ENCODE data around the gene CDH4. TPM values are rescaled to one million over a fixed set of nuclear protein-coding genes. Genes with fewer than 3 reads are reported as not detected.

The CDH4 gene
- total and polyA plus RNA-seq, 7 donors, result under 0.01 to 0.06 TPM; not detected in 5

GRCh38 chr20:61903575-61904340 lies 651.7 kb downstream of the CDH4 start:
- Histone ChIP-seq H3K4me3 (no peak overlapping the region), H3K9me3 (no peaks in the 10 kb centered on the region), H3K27me3 (peaks cover 5 to 28% (median 7%) of the 10 kb centered on the region in 3 donors), H3K36me3 (no peaks in the 10 kb centered on the region), H3K4me1 (no peaks in the 10 kb centered on the region), H3K27ac (no peak overlapping the region)
- 81 to 86% methylated on average over 26 of the region's 26 CpGs for WGBS, 2 donors
- intact Hi-C loops (cut with DNase I), result no loop called here
- TF ChIP-seq EP300 (IDR thresholded peaks at IDR 0.05) (no peak), POLR2AphosphoS5 (IDR thresholded peaks at IDR 0.05) (no peak), CTCF (IDR thresholded peaks at IDR 0.05) (no peak), POLR2A (IDR thresholded peaks at IDR 0.05) (no peak)
- no peak for DNase-seq

DNA sequence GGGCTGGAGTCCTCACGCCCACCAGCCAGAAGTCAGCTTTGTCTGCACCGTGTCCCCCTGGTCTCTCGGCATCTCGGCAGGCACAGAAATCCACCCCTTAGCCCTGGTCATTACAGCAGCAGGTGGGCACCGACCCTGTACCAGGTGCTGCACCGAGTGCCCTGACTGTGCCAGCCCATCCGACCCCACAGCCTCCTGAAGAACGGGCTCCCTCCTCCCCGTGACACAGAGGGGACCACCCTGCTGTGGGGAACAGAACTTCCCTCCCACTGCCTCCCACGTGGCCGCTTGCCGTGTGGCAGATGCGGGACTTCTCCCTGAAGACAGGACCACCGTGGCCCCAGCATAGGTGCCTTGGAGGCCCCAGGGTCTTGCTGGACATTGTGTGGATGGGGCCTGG lies 652.4 kb downstream of the CDH4 start:
- H3K27me3 ChIP-seq, result peaks cover 5 to 30% (median 7%) of the 10 kb centered on the region in 3 donors

GRCh38 chr20:61905781-61906523 lies 653.9 kb downstream of the CDH4 start:
- TF ChIP-seq CTCF (IDR thresholded peaks at IDR 0.05) (no peak), POLR2AphosphoS5 (IDR thresholded peaks at IDR 0.05) (no peak), POLR2A (IDR thresholded peaks at IDR 0.05) (no peak), EP300 (IDR thresholded peaks at IDR 0.05) (no peak)

More for the DNA sequence above, 652.4 kb downstream of the CDH4 start:
- intact Hi-C loops (cut with DNase I), result no loop called here
- 88 to 91% methylated on average over 14 of the region's 14 CpGs for WGBS, 2 donors
- no peak overlapping the region for H3K4me3 ChIP-seq
- H3K27ac ChIP-seq, result no peak overlapping the region
- H3K36me3 ChIP-seq, result no peaks in the 10 kb centered on the region
- no peaks in the 10 kb centered on the region for H3K9me3 ChIP-seq
- no peak for DNase-seq
- no peaks in the 10 kb centered on the region for H3K4me1 ChIP-seq
- no peak for TF ChIP-seq CTCF (IDR thresholded peaks at IDR 0.05)
- no peak for TF ChIP-seq POLR2A (IDR thresholded peaks at IDR 0.05)
- no peak for TF ChIP-seq EP300 (IDR thresholded peaks at IDR 0.05)
- no peak for TF ChIP-seq POLR2AphosphoS5 (IDR thresholded peaks at IDR 0.05)

DNA sequence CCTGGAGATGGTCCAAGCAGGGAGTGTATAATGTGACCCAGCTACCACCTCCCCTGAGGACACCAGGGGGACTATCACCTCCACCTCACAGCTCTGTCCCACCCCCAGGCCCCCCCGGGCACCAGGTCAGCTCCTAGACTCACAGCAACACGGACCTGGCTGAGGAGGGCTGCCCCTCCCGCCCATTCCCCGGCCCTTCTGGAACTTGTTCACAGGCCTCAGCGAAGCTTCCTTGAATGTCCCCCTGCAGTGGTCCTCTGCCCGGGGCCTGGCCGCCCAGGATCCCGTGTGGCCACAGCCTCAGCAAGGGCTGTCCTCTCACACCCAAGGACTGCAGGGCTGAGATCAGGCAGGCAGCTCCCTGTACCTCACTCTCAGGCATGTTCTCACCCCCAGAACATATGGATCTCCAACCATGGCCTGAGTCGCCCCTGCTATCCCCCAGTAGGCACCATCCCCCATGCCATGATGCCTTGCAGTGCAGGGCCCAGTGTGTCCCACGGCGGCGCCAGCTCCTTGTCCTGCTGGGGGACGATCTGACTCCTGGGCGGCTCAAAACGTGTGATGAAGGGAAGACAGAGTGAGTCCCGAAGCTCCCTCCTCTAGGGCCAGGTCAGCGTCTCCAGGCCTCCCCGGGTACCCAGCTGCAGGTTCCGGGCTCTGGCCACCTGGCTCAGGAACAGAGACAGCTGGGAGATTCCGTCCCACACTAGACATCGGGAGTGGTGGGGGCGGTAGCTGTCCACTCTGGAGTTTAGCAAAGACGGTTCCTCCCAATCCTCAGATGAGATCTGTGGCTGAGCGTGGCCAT lies 655.2 kb downstream of the CDH4 start:
- no peaks in the 10 kb centered on the region for H3K9me3 ChIP-seq
- H3K4me1 ChIP-seq, result no peaks in the 10 kb centered on the region
- no peak overlapping the region for H3K4me3 ChIP-seq
- no peaks in the 10 kb centered on the region for H3K36me3 ChIP-seq
- DNase-seq, result no peak
- H3K27me3 ChIP-seq, result peaks cover 0 to 11% (median under 1%) of the 10 kb centered on the region in 3 donors
- WGBS, 2 donors, result 89 to 91% methylated on average over 24 of the region's 24 CpGs
- no peak overlapping the region for H3K27ac ChIP-seq
- intact Hi-C loops (cut with DNase I), result no loop called here
- no peak for TF ChIP-seq EP300 (IDR thresholded peaks at IDR 0.05)
- TF ChIP-seq CTCF (IDR thresholded peaks at IDR 0.05), result no peak
- TF ChIP-seq POLR2A (IDR thresholded peaks at IDR 0.05), result no peak
- no peak for TF ChIP-seq POLR2AphosphoS5 (IDR thresholded peaks at IDR 0.05)

More at GRCh38 chr20:61905781-61906523, 653.9 kb downstream of the CDH4 start:
- Histone ChIP-seq H3K27ac (no peak overlapping the region), H3K4me3 (no peak overlapping the region), H3K9me3 (no peaks in the 10 kb centered on the region), H3K27me3 (peaks cover 5 to 21% (median 7%) of the 10 kb centered on the region in 3 donors), H3K36me3 (no peaks in the 10 kb centered on the region), H3K4me1 (no peaks in the 10 kb centered on the region)
- intact Hi-C loops (cut with DNase I), result no loop called here
- WGBS, 2 donors, result 89 to 91% methylated on average over 15 of the region's 15 CpGs
- no peak for DNase-seq

All from sigmoid colon (tissue), 7 donors.